CD4-positive, alpha-beta memory T cell (primary cell): ENCODE results near the gene SPATA45. TPM values are rescaled to one million over a fixed set of nuclear protein-coding genes. Genes with fewer than 3 reads are reported as not detected.

Experiments
- CTCF ChIA-PET: fragments of 350-600 bp; sonication (Branson Sonifier 250); formaldehyde crosslinking; loops from one replicate; lab custom pipeline; 2021; ENCODE audit warnings: inconsistent platforms; ENCODE audit not compliant: partially characterized antibody; lab: Charles Lee
- POLR2A ChIA-PET: fragments of 350-600 bp; sonication (Branson Sonifier 250); formaldehyde crosslinking; loops from one replicate; lab custom pipeline; 2021; ENCODE audit not compliant: partially characterized antibody; lab: Charles Lee
- DNase-seq, 5 donors: peaks; one replicate each; pipeline versions ENCODE4 v3.0.0 to v3.0.0-alpha.2; 2020 to 2022; ENCODE audit warnings: mixed read lengths in 1 of 5
- H3K27ac ChIP-seq: one replicate; pipeline ENCODE4 v1.7.0; 2013; ENCODE audit warnings: low read depth, low read length
- H3K27me3 ChIP-seq: 2 replicates; pipeline ENCODE4 v1.7.0; 2013; ENCODE audit warnings: mild to moderate bottlenecking, low read length, moderate library complexity; ENCODE audit not compliant: insufficient read depth
- H3K36me3 ChIP-seq: 2 replicates; pipeline ENCODE4 v1.7.0; 2013; ENCODE audit warnings: mild to moderate bottlenecking, low read length, moderate library complexity; ENCODE audit not compliant: insufficient read depth
- H3K4me1 ChIP-seq: 2 replicates; pipeline ENCODE4 v1.7.0; 2013; ENCODE audit warnings: mild to moderate bottlenecking, low read length, moderate library complexity; ENCODE audit not compliant: insufficient read depth
- H3K4me3 ChIP-seq, 2 donors: one replicate each; pipeline ENCODE4 v1.7.0; 2013; ENCODE audit warnings: low read length in 2 of 2, mild to moderate bottlenecking in 1 of 2
- H3K9me3 ChIP-seq, 2 donors: one replicate each; pipeline ENCODE4 v1.7.0; 2013; ENCODE audit warnings: low read length in 2 of 2, control low read depth in 1 of 2; ENCODE audit not compliant: control insufficient read depth in 1 of 2
- H3K27ac Mint-ChIP-seq, 7 donors: one replicate each; pipeline ENCODE4 v1.8.0; 2020 to 2021; ENCODE audit warnings: mixed read lengths in 7 of 7, mild to moderate bottlenecking in 6 of 7, inconsistent platforms in 3 of 7, moderate library complexity in 3 of 7
- H3K27me3 Mint-ChIP-seq, 2 donors: one replicate each; pipeline ENCODE4 v1.8.0; 2020 to 2021; ENCODE audit warnings: mixed read lengths in 2 of 2
- H3K36me3 Mint-ChIP-seq, 2 donors: one replicate each; pipeline ENCODE4 v1.8.0; 2020 to 2021; ENCODE audit warnings: mixed read lengths in 2 of 2, inconsistent platforms in 1 of 2, mild to moderate bottlenecking in 1 of 2
- H3K4me1 Mint-ChIP-seq, 4 donors: one replicate each; pipeline ENCODE4 v1.8.0; 2020 to 2021; ENCODE audit warnings: mixed read lengths in 4 of 4, mild to moderate bottlenecking in 1 of 4
- H3K4me3 Mint-ChIP-seq, 8 donors: one replicate each; pipeline ENCODE4 v1.8.0; 2020 to 2021; ENCODE audit warnings: mixed read lengths in 8 of 8, mild to moderate bottlenecking in 7 of 8, moderate library complexity in 6 of 8, inconsistent platforms in 3 of 8
- H3K9me3 Mint-ChIP-seq, 8 donors: one replicate each; pipeline ENCODE4 v1.8.0; 2020 to 2021; ENCODE audit warnings: mixed read lengths in 8 of 8, mild to moderate bottlenecking in 5 of 8, inconsistent platforms in 3 of 8, moderate library complexity in 1 of 8
- intact Hi-C: fragments of 100-400 bp; cut with micrococcal nuclease; formaldehyde crosslinking; loops from one replicate; pipeline ENCODE4 v1.15.1; 2023
- polyA plus RNA-seq, 2 donors: library from polyadenylated mRNA; unstranded; fragments of 300-500 nt; fragmentation: Illumina TruSeq; gene quantifications; one replicate each; pipeline ENCODE4 v1.2.3, GENCODE V29; 2021
- total RNA-seq, 2 experiments: library from RNA; stranded (reverse); gene quantifications; one replicate each; pipeline ENCODE4 v1.2.3, GENCODE V29; 2021

Gene SPATA45
- total and polyA plus RNA-seq, 4 experiments from 2014 or later: not detected

DNA sequence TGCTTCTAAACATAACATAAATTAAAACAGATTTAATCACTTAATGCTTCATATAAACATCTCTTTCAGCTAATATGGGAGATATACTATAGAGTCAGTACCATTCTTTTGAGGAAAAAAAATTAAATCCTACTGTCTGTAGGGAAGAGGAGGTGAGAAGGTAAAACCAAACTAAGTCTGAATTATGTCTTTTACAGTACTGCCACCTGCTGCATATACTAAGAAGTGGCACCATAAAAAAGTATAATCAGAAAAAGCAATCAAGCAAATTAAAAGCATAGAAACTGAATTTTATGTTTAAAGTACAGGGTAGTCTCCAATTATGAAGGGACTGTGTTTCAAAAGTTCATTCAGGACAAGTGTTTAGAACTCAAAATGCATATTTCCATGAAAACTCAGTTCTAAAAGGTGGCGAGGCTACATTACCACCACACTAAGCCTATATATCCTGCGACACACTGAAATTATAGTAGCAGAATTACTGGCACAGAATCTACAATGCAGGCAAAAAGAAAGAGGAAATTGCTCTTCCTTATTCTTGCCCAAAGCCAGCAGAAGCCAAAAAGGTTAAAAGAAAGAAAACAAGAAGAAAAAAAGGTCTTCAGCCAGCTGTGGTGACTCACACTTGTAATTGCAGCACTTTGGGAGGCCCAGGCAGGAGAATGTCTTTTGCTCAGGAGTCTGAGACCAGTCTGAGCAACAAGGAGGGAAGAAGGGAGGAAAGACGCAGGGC lies 64.9 kb downstream of the SPATA45 start:
- Mint-ChIP-seq H3K4me3 (peak overlapping the region in 1 of 8 donors; percentile 10), H3K27ac (peak overlapping the region in 3 of 7 donors; percentile 12 to 29 (median 17)), H3K9me3 (no peaks in the 10 kb centered on the region), H3K27me3 (no peaks in the 10 kb centered on the region), H3K4me1 (peaks cover 2 to 8% (median 6%) of the 10 kb centered on the region in 4 donors), H3K36me3 (peaks cover 45 to 50% of the 10 kb centered on the region in 2 donors)
- POLR2A ChIA-PET: interaction anchor here (0.6 to 0.9 kb wide), 2 partner anchors 8 to 220 kb away, joined by 3 to 6 read pairs; partner anchors contain the start of genes NSL1 and TATDN3
- Histone ChIP-seq H3K36me3 (peaks cover 11% of the 10 kb centered on the region), H3K4me1 (no peaks in the 10 kb centered on the region), H3K27me3 (no peaks in the 10 kb centered on the region), H3K4me3 (no peak overlapping the region), H3K9me3 (no peaks in the 10 kb centered on the region), H3K27ac (no peak overlapping the region)
- CTCF ChIA-PET: interaction anchor here (0.8 to 4.6 kb wide), 12 partner anchors 9 to 325 kb away, joined by 3 to 67 read pairs (median 6); partner anchors contain the start of genes NSL1 and TATDN3
- intact Hi-C loops: loop anchor here (1.0 kb wide), 3 partner anchors 83 to 305 kb away; partner anchors contain the start of gene BATF3
- peak in 4 of 5 donors; percentile 29 to 38 (median 32) for DNase-seq

DNA sequence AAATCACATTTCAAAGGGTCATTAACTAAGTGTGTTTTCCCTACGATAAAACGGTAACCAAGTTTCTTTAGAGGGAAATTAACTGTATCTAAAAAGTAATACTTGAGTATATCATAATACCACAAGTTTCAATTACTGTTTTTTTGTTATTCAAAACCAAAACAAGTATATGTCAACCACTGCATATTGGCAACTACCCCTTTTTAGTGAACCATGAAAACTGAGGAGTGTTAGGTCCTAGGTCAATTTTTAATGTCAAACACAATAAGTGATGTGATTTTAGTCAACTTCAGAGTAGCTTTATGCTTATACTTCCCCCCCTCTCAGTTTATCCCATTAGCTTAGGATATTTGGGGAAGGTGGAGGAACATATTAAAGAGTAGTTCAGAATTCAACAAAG lies 66.2 kb downstream of the SPATA45 start:
- Histone ChIP-seq H3K4me3 (no peak overlapping the region), H3K4me1 (no peaks in the 10 kb centered on the region), H3K27ac (no peak overlapping the region), H3K27me3 (no peaks in the 10 kb centered on the region), H3K36me3 (peaks cover 11% of the 10 kb centered on the region), H3K9me3 (no peaks in the 10 kb centered on the region)
- POLR2A ChIA-PET: no interaction called here
- H3K36me3 Mint-ChIP-seq: peaks cover 45 to 53% of the 10 kb centered on the region in 2 donors
- DNase-seq: no peak
- no peaks in the 10 kb centered on the region for H3K27me3 Mint-ChIP-seq
- no peaks in the 10 kb centered on the region for H3K9me3 Mint-ChIP-seq
- H3K4me1 Mint-ChIP-seq: peaks cover 2 to 8% (median 6%) of the 10 kb centered on the region in 4 donors
- intact Hi-C loops: no loop called here
- no peak overlapping the region for H3K4me3 Mint-ChIP-seq
- no peak overlapping the region for H3K27ac Mint-ChIP-seq
- CTCF ChIA-PET: interaction anchor here (1.1 to 4.6 kb wide), 9 partner anchors 10 to 324 kb away, joined by 3 to 67 read pairs (median 8); partner anchors contain the start of genes NSL1 and TATDN3

DNA sequence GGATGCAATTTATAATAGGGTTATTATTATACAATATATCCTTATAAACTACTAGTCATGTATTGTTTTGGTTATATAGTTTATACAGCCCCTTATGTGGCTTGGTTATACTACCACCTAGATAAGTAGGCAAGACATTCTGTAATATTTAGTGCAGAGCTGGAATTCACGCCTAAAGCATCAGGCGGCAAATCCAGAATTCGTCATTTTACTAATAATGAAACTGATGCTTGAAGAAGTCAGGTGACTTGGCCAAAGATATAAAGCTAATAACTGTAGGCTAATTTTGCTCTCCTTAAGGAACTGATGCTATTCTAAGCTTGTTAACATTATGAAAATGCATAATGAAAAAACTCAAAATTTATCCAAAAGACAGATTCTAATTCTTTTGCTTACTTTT lies 66.7 kb downstream of the SPATA45 start:
- Mint-ChIP-seq H3K27ac (no peak overlapping the region), H3K4me1 (peaks cover 0 to 8% (median 6%) of the 10 kb centered on the region in 4 donors), H3K27me3 (no peaks in the 10 kb centered on the region), H3K9me3 (no peaks in the 10 kb centered on the region), H3K36me3 (peaks cover 42 to 50% of the 10 kb centered on the region in 2 donors), H3K4me3 (no peak overlapping the region)
- Histone ChIP-seq H3K9me3 (no peaks in the 10 kb centered on the region), H3K36me3 (peaks cover 11% of the 10 kb centered on the region), H3K4me1 (no peaks in the 10 kb centered on the region), H3K4me3 (no peak overlapping the region), H3K27me3 (no peaks in the 10 kb centered on the region), H3K27ac (no peak overlapping the region)
- no peak for DNase-seq
- CTCF ChIA-PET: interaction anchor here (2.0 to 4.6 kb wide), 5 partner anchors 11 to 303 kb away, joined by 8 to 67 read pairs (median 14); partner anchors contain the start of genes NSL1 and TATDN3
- intact Hi-C loops: no loop called here
- POLR2A ChIA-PET: no interaction called here

Other genes with a start within 250 kb of the SPATA45 start
- gene ATF3, start 238.9 kb downstream of the SPATA45 start, total RNA-seq: 1 to 10 TPM; 2.7 to 3.1 TPM
- under 1 TPM in 1 of 2 donors, not detected in 1; 0.09 TPM for gene ATF3, start 238.9 kb downstream of the SPATA45 start, polyA plus RNA-seq
- 1 to 10 TPM in 1 of 2 experiments, under 1 TPM in 1; 0.64 to 1.0 TPM for gene BATF3, start 147.8 kb downstream of the SPATA45 start, total RNA-seq
- under 1 TPM in 1 of 2 donors, not detected in 1; 0.42 TPM for gene BATF3, start 147.8 kb downstream of the SPATA45 start, polyA plus RNA-seq
- gene NSL1, start 55.9 kb downstream of the SPATA45 start, total RNA-seq: 10 to 100 TPM; 38.0 to 38.5 TPM
- 10 to 100 TPM; 56.3 to 61.8 TPM for gene NSL1, start 55.9 kb downstream of the SPATA45 start, polyA plus RNA-seq
- 10 to 100 TPM; 13.8 to 17.2 TPM for gene TATDN3, start 55.8 kb downstream of the SPATA45 start, total RNA-seq
- 10 to 100 TPM; 18.5 to 18.9 TPM for gene TATDN3, start 55.8 kb downstream of the SPATA45 start, polyA plus RNA-seq
- 10 to 100 TPM; 10.8 to 12.7 TPM for gene FLVCR1, start 10.6 kb upstream of the SPATA45 start, total RNA-seq
- 1 to 10 TPM; 1.5 to 3.1 TPM for gene FLVCR1, start 10.6 kb upstream of the SPATA45 start, polyA plus RNA-seq
- not detected for gene VASH2, start 102.9 kb upstream of the SPATA45 start, total RNA-seq
- gene VASH2, start 102.9 kb upstream of the SPATA45 start, polyA plus RNA-seq: under 1 TPM in 1 of 2 donors, not detected in 1; 0.11 TPM
- gene ANGEL2, start 168.2 kb upstream of the SPATA45 start, total RNA-seq: 10 to 100 TPM; 79.8 to 81.4 TPM
- gene ANGEL2, start 168.2 kb upstream of the SPATA45 start, polyA plus RNA-seq: 10 to 100 TPM; 22.3 to 26.4 TPM
- gene RPS6KC1, start 203.6 kb upstream of the SPATA45 start, total RNA-seq: 10 to 100 TPM; 13.2 to 15.4 TPM
- gene RPS6KC1, start 203.6 kb upstream of the SPATA45 start, polyA plus RNA-seq: 1 to 10 TPM; 4.2 to 9.2 TPM